H1 (cell line): ENCODE measurements around the gene CACNA1E. TPM values are rescaled to one million over a fixed set of nuclear protein-coding genes. Genes with fewer than 3 reads are reported as not detected.

Experiments used
- ASH2L ChIP-seq: fragments of 200-600, 300-600 bp; sonication (generic); IDR thresholded peaks from one replicate; pipeline ENCODE4 v1.7.1; 2017; ENCODE audit warnings: low read length
- CHD1 ChIP-seq: IDR thresholded peaks from 2 replicates; pipeline ENCODE4 v1.6.1; 2012; ENCODE audit warnings: low read depth, low read length, improper control_type of control experiment
- CTBP2 ChIP-seq: IDR thresholded peaks from 2 replicates; pipeline ENCODE4 v1.7.0; 2011; ENCODE audit warnings: borderline replicate concordance, mild to moderate bottlenecking, moderate library complexity, mixed read lengths, low read length; ENCODE audit not compliant: insufficient read depth, insufficient read length
- EGR1 ChIP-seq: IDR thresholded peaks from 2 replicates; pipeline ENCODE4 v1.6.1; 2011; ENCODE audit warnings: low read depth, low read length, borderline replicate concordance
- RAD21 ChIP-seq, 2 experiments: IDR thresholded peaks in 1 of 2; conservative IDR thresholded peaks in 1 of 2; 2 replicates each; pipeline ENCODE4 v1.6.1; 2011; ENCODE audit warnings: low read depth in 2 of 2, low read length in 2 of 2, improper control_type of control experiment in 1 of 2, inconsistent platforms in 1 of 2, mild to moderate bottlenecking in 1 of 2, moderate library complexity in 1 of 2
- RBBP5 ChIP-seq: IDR thresholded peaks from 2 replicates; pipeline ENCODE4 v1.7.1; 2012; ENCODE audit warnings: low read depth, mild to moderate bottlenecking, inconsistent platforms, low read length, moderate library complexity, borderline replicate concordance
- SIN3A ChIP-seq, 2 experiments: IDR thresholded peaks in 1 of 2; conservative IDR thresholded peaks in 1 of 2; 2 replicates each; pipeline ENCODE4 v1.6.1; 2011 to 2012; ENCODE audit warnings: low read length in 2 of 2, improper control_type of control experiment in 1 of 2, low read depth in 1 of 2, mild to moderate bottlenecking in 1 of 2
- SIX5 ChIP-seq: IDR thresholded peaks from 2 replicates; pipeline ENCODE4 v1.6.1; 2011; ENCODE audit warnings: mild to moderate bottlenecking, low read depth, low read length
- SP4 ChIP-seq: IDR thresholded peaks from 2 replicates; pipeline ENCODE4 v1.6.1; 2012; ENCODE audit warnings: low read length, inconsistent platforms
- USF2 ChIP-seq: IDR thresholded peaks from 2 replicates; pipeline ENCODE4 v1.6.1; 2011; ENCODE audit warnings: low read length, improper control_type of control experiment
- polyA plus RNA-seq, 7 experiments: library from polyadenylated mRNA; depleted of rRNA in 3 of 7; stranded (reverse) in 5 of 7; unstranded in 2 of 7; fragments of >200 nt in 5 of 7; fragments of 200-250 nt in 2 of 7; gene quantifications; 1 replicate in 5 of 7; 2 replicates in 1 of 7; 4 replicates in 1 of 7; pipeline versions ENCODE4 v1.2.1 to v1.2.3, GENCODE V29; 2011 to 2013; ENCODE audit warnings: missing spikeins in 2 of 7, mixed read lengths in 2 of 7
- total RNA-seq: library from RNA; stranded (reverse); fragmentation: NEBNext Ultra II Directional; extraction: Animal tissue kit (Norgen Biotek cat#: 25700); gene quantifications from 2 replicates; pipeline ENCODE4 v1.2.1, GENCODE V29; 2021
- TF ChIP-seq, protein P1 (sequence below), 3 experiments: IDR thresholded peaks; 1 replicate in 2 of 3; 2 replicates in 1 of 3; pipeline versions ENCODE4 v1.5.1 to v1.6.1; 2011; ENCODE audit warnings: low read length in 3 of 3, mild to moderate bottlenecking in 3 of 3, inconsistent platforms in 2 of 3, low read depth in 1 of 3, moderate library complexity in 1 of 3; ENCODE audit not compliant: insufficient read depth in 1 of 3; ENCODE audit errors: control extremely low read depth in 1 of 3

CACNA1E gene
- total and polyA plus RNA-seq, 2 of the 8 experiments (the other 6 are each of a cell fraction or from before 2014, with no cell fraction given), result 0.98 to 1.3 TPM

DNA sequence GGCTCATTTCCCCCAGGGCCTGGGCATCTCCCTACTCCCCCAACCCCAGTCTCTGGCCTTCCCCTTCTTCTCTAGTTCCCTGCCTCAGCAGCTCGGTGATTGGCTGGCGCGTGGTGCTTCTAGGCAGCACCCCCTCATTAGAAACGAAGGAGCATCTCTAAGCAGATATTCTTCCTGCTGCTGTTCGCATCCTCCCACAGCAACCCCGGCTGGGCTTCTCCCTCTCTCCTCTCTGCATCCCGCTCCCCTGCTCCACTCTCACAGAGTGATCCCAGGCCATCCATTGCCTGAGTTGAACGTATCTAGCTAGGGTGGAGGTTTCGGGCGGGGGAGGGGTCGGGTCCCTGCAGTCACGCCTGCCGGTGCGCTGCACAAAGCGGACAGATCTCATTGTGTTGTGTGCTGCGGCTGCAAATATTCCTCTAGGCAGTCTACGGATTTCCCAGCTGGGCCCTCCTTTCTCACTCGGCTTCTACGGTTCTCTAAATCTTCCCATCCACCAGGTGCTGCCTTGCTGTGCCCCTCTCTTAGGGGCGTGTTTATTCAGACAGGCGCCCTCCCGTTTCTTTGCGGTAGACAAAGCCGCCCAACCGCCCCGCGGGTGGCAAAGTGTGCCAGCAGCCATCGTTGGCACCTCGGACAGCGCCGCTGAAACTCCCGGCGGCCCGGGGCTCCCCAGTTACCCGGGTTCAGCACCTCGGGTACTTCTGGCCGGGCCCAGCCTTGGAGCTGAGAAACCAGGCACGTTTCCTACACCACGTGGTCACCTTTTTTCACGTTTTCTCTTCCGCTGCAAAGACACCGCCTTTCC, 2.2 kb downstream of the CACNA1E start (continued):
- TF ChIP-seq, protein P1, sequence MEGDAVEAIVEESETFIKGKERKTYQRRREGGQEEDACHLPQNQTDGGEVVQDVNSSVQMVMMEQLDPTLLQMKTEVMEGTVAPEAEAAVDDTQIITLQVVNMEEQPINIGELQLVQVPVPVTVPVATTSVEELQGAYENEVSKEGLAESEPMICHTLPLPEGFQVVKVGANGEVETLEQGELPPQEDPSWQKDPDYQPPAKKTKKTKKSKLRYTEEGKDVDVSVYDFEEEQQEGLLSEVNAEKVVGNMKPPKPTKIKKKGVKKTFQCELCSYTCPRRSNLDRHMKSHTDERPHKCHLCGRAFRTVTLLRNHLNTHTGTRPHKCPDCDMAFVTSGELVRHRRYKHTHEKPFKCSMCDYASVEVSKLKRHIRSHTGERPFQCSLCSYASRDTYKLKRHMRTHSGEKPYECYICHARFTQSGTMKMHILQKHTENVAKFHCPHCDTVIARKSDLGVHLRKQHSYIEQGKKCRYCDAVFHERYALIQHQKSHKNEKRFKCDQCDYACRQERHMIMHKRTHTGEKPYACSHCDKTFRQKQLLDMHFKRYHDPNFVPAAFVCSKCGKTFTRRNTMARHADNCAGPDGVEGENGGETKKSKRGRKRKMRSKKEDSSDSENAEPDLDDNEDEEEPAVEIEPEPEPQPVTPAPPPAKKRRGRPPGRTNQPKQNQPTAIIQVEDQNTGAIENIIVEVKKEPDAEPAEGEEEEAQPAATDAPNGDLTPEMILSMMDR (IDR thresholded peaks at IDR 0.05; ENCODE audit: control extremely low read depth in 1 of 3, insufficient read depth in 1 of 3, low read depth in 1 of 3, low read length in 3 of 3), result 0 out of 4 replicates have a peak, but pooled peaks of 1 of the 3 experiments have one; percentile 20
- TF ChIP-seq SP4, result peak; percentile 30; the same call in 1 of the 2 replicates
- TF ChIP-seq USF2, result peak; percentile 66
- TF ChIP-seq RBBP5, result peak; percentile 68; the same call in 1 of the 2 replicates
- no peak for TF ChIP-seq SIX5
- peak; percentile 94 for TF ChIP-seq SIN3A (conservative IDR thresholded peaks at IDR 0.05 in 1 of 2, IDR thresholded peaks at IDR 0.05 in 1 of 2; ENCODE audit: low read depth in 1 of 2, low read length in 2 of 2)
- TF ChIP-seq CTBP2, result no peak
- peak; percentile 33 to 43; a peak in 2 of 4 replicates for TF ChIP-seq RAD21 (IDR thresholded peaks at IDR 0.05 in 1 of 2, conservative IDR thresholded peaks at IDR 0.05 in 1 of 2; ENCODE audit: low read depth in 2 of 2, low read length in 2 of 2)
- TF ChIP-seq EGR1, result no peak
- TF ChIP-seq CHD1, result no peak
- peak; percentile 85 for TF ChIP-seq ASH2L
- TF ChIP-seq, all 59 proteins: peak for 13
